ENCODE results near the gene HNRNPM. TPM values are rescaled to one million over a fixed set of nuclear protein-coding genes. Genes with fewer than 3 reads are reported as not detected.
"Not testable (repeated sequence)": the region's sequence is repeated elsewhere in the genome, so short reads cannot be mapped to it uniquely, and the experiment has no call there.

HNRNPM gene
- total RNA-seq, 3 donors from 2014 or later = 84.8 to 153 (median 116) TPM

GRCh38 chr19:8403098-8403819 lies 41.5 kb upstream of the HNRNPM start:
- no peak for DNase-seq (ENCODE audit: low spot score in 2 of 2)
- H3K4me3 ChIP-seq = peak overlapping the region in 1 of 3 donors; percentile 46
- no peaks in the 10 kb centered on the region for H3K9me3 ChIP-seq
- H3K4me1 ChIP-seq = peaks cover 0 to 1% of the 10 kb centered on the region in 2 donors
- H3K36me3 ChIP-seq = no peaks in the 10 kb centered on the region
- TF ChIP-seq, protein P1, sequence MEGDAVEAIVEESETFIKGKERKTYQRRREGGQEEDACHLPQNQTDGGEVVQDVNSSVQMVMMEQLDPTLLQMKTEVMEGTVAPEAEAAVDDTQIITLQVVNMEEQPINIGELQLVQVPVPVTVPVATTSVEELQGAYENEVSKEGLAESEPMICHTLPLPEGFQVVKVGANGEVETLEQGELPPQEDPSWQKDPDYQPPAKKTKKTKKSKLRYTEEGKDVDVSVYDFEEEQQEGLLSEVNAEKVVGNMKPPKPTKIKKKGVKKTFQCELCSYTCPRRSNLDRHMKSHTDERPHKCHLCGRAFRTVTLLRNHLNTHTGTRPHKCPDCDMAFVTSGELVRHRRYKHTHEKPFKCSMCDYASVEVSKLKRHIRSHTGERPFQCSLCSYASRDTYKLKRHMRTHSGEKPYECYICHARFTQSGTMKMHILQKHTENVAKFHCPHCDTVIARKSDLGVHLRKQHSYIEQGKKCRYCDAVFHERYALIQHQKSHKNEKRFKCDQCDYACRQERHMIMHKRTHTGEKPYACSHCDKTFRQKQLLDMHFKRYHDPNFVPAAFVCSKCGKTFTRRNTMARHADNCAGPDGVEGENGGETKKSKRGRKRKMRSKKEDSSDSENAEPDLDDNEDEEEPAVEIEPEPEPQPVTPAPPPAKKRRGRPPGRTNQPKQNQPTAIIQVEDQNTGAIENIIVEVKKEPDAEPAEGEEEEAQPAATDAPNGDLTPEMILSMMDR (IDR thresholded peaks at IDR 0.05) = no peak
- no peak for TF ChIP-seq POLR2A (IDR thresholded peaks at IDR 0.05)
- no peak for TF ChIP-seq POLR2AphosphoS5 (IDR thresholded peaks at IDR 0.05)
- no peaks in the 10 kb centered on the region for H3K27me3 ChIP-seq
- intact Hi-C loops (cut with DNase I; ENCODE audit: low total_unique reads) = no loop called here
- H3K27ac ChIP-seq = peak overlapping the region in 1 of 2 donors; percentile 48

GRCh38 chr19:8403820-8404109 lies 41.0 kb upstream of the HNRNPM start:
- Histone ChIP-seq H3K36me3 (no peaks in the 10 kb centered on the region), H3K27ac (peak overlapping the region in 1 of 2 donors; percentile 48), H3K27me3 (no peaks in the 10 kb centered on the region), H3K4me3 (peak overlapping the region in 1 of 3 donors; percentile 46), H3K4me1 (no peaks in the 10 kb centered on the region), H3K9me3 (no peaks in the 10 kb centered on the region)
- DNase-seq (ENCODE audit: low spot score in 2 of 2) = no peak
- no peak for TF ChIP-seq POLR2AphosphoS5 (IDR thresholded peaks at IDR 0.05)
- no peak for TF ChIP-seq POLR2A (IDR thresholded peaks at IDR 0.05)
- TF ChIP-seq, protein P1 (IDR thresholded peaks at IDR 0.05) = no peak
- intact Hi-C loops (cut with DNase I; ENCODE audit: low total_unique reads) = no loop called here

DNA sequence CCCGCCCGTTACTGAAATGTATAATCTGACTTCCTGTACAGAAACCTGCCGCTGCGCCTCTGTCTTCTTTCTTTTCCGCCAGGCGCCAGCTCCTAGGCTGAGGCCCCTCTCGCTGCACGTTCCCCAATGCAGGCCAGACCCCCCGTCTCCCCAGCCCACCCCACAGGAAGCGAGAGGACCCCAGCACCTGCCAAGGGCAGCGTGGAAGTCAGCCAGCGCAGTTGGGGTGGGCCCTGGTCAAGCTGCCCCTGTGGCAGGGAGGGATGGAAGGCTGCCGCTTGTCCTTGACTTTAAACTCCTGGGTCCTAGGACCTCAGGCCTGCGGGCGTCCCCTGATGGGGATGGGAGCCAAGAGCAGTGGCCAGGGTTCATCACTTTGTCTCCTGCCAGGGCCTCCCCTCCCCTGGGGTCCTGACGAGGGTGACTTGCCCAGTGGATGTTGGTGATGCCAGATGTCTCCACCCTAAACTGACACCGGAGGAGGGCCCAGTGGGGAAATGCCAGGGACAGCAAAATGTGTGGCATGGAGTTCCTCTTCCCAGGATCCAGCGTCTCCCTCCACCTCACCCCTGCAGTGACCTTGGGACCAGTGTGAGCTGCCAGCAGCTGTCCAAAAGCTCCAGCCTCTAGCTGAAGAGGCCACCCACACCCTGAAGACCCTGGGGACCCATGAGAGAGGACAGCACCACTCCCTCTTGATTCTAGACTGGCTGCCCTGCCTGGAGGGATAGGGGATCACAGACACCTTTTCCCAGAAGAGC lies 40.2 kb upstream of the HNRNPM start:
- TF ChIP-seq POLR2AphosphoS5 (IDR thresholded peaks at IDR 0.05) = no peak
- no peak for TF ChIP-seq POLR2A (IDR thresholded peaks at IDR 0.05)
- TF ChIP-seq, protein P1 (IDR thresholded peaks at IDR 0.05) = no peak
- DNase-seq (ENCODE audit: low spot score in 2 of 2) = no peak
- Histone ChIP-seq H3K27ac (peak overlapping the region in 1 of 2 donors; percentile 48), H3K4me1 (no peaks in the 10 kb centered on the region), H3K27me3 (no peaks in the 10 kb centered on the region), H3K36me3 (no peaks in the 10 kb centered on the region), H3K4me3 (no peak overlapping the region), H3K9me3 (no peaks in the 10 kb centered on the region)
- intact Hi-C loops (cut with DNase I; ENCODE audit: low total_unique reads) = no loop called here

GRCh38 chr19:8410718-8411117 lies 34.1 kb upstream of the HNRNPM start:
- H3K9me3 ChIP-seq; H3K27ac ChIP-seq; DNase-seq (ENCODE audit: low spot score in 2 of 2); H3K4me1 ChIP-seq; H3K4me3 ChIP-seq; H3K27me3 ChIP-seq; intact Hi-C loops (cut with DNase I; ENCODE audit: low total_unique reads); H3K36me3 ChIP-seq: not testable (repeated sequence)

DNA sequence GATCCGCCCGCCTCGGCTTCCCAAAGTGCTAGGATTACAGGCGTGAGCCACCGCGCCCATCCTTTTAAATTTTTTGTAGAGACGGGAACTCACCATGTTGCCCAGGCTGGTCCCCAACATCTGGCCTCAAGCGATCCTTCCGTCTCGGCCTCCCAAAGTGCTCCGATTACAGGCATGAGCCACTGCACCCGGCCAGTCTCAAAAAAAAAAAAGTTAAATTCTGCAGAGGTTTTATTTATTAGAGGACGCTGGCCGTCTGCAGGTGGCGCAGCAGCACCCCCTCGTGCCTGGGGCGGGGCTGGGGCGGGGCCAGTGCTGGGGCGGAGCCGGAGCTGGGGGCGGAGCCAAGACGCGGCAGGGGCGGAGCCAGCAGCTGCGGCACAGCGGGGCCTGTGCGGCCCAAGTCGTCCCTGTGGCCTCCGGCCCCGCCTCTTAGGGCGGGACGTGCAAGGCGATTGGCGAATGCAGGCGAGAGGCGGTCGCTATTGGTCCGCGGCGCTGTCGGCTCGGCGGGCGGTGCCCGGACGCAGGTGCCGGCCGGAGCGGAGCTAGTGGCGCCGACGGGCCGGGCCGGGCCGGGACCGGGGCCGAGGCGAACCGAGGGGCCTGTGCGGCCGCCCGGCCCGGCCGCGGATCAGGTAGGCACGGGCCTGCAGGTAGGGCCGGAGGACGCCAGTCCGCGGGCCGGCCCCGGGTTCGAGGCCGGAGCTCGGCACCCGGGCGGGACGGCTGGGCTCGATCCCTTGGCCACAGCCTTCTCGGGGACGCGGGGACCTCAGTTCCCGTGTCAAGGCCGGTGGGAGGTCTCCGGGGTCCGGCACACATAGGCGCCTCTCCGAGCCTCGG lies 31.8 kb upstream of the HNRNPM start, which contains the start of gene MARCHF2:
TSS of gene MARCHF2 (plus strand) at position 523 of the 846 bp plus-strand sequence. CDS start 8,536 bp downstream, outside the sequence.
- Histone ChIP-seq H3K9me3 (no peaks in the 10 kb centered on the region), H3K27ac (peak within 1 kb of the TSS; percentile 49 to 68), H3K27me3 (no peaks in the 10 kb centered on the region), H3K4me3 (peak within 1 kb of the TSS; percentile 79 to 88 (median 85)), H3K36me3 (no peaks in the 10 kb centered on the region), H3K4me1 (no peaks in the 10 kb centered on the region)
- DNase-seq (ENCODE audit: low spot score in 2 of 2) = peak; percentile 95 to 97
- TF ChIP-seq POLR2A (IDR thresholded peaks at IDR 0.05) = no peak
- no peak for TF ChIP-seq POLR2AphosphoS5 (IDR thresholded peaks at IDR 0.05)
- TF ChIP-seq, protein P1 (IDR thresholded peaks at IDR 0.05) = peak; percentile 24 to 40 (median 37)
- intact Hi-C loops (cut with DNase I; ENCODE audit: low total_unique reads) = no loop called here
